22Rv1 (cell line): ENCODE measurements around the gene QSOX2.

Experiments
- H3K27ac ChIP-seq: fragments of 450-650 bp; 2 replicates; pipeline ENCODE4 v1.5.1; 2017
- ZFX ChIP-seq: fragments of 450-650 bp; IDR thresholded peaks from 2 replicates; pipeline ENCODE4 v1.6.1; 2017; ENCODE audit warnings: antibody characterized with exemption, borderline replicate concordance
- TF ChIP-seq, protein P1 (sequence below): fragments of 450-650 bp; IDR thresholded peaks from 2 replicates; pipeline ENCODE4 v1.5.1; 2017; ENCODE audit warnings: mild to moderate bottlenecking

Gene QSOX2

DNA sequence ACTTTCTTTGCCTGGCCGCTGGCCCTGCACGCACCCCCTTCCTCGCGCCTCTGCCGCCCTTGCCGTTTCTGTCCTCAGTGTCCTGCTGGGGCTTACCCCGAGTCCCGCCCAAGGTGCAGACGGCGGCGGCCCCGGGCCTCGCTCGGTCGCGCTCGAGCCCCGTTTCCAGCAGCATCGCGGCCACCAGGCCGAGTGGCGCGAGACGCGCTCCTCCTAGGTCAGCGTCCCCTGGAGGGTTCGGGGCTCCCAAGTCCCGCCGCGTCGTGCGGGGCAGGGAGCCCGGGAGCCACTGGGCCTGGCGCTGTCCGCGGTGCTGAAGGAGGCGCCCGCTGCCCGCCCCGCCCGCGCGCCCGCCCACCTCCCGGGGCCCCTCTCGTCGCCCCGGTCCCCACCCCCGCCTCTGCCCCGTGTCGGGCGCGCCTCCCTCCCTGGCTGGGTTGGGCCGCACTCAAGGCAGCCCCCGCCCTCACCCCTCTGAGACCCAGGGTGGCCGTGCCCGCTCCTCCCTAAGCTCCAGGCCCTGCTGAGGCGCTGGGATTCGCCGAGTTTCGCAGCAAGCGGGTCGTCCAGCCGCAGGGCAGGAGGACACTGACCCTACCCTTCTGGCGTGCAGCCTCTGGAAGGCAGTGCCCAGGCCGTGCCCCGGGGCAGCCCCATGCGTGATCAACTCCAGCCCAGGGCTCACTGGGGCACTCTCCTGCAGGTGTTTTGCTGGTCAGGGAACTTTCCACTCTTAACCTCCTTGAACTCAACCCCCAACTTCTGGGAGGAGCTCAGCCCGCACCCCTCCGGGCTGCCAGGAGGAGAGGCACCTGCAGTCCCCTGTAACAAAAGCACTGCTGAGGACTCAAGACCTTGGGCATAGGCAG lies 40.5 kb downstream of the QSOX2 start, which contains the start of gene LHX3:
LHX3 (minus strand) TSS at position 291 of the 869 bp plus-strand sequence; CDS start at position 175, 116 bp downstream.
- no peak for TF ChIP-seq ZFX
- H3K27ac ChIP-seq, result no peak within 1 kb of the TSS

DNA sequence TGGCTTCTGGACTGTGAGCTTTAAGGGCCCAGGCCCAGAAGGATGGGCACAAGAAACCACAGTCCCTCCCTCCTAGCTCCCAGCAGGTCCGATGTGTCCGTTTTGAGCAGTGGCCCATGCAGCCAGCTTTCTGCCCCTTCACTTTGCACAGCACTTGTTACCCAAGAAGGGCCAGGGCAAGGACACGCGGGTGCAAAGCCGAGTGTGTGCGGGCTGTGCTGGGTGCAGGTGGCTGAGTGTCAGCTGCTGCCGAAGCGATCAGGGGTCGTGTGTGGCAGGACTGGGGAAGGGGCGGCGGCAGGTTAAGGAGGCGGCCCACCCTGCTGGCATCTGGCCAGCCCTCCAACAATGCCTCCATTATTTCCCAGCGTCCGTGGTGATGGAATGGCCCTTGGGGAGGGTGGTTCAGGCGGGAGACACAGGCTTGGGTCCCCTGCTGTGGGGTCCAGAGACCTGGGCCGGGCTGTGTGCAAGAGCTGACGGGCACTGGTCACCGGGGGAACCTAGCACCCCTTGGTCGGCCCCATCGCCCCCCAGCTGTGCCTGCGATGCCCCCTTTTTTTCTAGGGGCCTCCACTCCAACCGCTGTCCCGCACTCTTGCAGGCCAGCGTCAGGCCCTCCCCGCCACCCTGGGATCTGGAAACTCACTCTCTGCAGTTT lies 41.3 kb downstream of the QSOX2 start:
- no peak for TF ChIP-seq ZFX
- TF ChIP-seq, protein P1, sequence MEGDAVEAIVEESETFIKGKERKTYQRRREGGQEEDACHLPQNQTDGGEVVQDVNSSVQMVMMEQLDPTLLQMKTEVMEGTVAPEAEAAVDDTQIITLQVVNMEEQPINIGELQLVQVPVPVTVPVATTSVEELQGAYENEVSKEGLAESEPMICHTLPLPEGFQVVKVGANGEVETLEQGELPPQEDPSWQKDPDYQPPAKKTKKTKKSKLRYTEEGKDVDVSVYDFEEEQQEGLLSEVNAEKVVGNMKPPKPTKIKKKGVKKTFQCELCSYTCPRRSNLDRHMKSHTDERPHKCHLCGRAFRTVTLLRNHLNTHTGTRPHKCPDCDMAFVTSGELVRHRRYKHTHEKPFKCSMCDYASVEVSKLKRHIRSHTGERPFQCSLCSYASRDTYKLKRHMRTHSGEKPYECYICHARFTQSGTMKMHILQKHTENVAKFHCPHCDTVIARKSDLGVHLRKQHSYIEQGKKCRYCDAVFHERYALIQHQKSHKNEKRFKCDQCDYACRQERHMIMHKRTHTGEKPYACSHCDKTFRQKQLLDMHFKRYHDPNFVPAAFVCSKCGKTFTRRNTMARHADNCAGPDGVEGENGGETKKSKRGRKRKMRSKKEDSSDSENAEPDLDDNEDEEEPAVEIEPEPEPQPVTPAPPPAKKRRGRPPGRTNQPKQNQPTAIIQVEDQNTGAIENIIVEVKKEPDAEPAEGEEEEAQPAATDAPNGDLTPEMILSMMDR, result no peak
- no peak overlapping the region for H3K27ac ChIP-seq

DNA sequence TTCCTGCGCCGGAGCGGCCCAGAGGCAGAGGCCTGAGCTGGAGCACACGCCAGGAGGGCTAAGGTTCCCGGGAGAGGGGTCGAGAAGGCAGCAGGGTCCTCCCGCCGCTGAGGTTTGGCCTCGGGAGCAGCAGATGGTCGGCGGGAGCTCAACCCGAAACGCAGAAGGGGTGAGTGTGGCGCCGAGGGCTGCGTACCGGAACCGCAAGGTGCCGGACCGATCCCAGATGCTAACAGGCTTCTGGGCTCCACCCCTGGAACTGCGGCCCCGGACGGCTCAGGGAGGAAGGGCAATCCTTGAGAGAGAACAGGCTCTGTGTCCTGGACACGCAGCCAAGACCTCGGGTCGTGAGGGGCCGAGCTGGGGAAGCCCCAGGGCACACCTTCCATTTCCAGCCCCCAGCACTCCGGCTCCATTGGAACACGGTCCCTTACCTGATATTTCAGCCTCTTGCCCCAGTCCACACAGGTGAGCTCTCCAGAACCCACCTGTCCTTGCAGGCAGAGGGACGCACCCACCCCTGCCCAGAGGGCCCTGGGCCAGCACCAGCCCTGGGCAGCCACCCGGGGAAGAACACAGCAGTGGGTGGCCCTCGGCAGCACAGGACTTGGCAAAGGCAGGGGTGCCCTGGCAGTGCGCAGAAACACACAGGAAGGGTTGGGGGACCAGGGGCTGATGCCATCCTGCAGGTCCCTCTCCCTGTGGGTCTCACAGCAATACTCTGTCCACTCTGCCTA lies 42.0 kb downstream of the QSOX2 start:
- no peak overlapping the region for H3K27ac ChIP-seq

DNA sequence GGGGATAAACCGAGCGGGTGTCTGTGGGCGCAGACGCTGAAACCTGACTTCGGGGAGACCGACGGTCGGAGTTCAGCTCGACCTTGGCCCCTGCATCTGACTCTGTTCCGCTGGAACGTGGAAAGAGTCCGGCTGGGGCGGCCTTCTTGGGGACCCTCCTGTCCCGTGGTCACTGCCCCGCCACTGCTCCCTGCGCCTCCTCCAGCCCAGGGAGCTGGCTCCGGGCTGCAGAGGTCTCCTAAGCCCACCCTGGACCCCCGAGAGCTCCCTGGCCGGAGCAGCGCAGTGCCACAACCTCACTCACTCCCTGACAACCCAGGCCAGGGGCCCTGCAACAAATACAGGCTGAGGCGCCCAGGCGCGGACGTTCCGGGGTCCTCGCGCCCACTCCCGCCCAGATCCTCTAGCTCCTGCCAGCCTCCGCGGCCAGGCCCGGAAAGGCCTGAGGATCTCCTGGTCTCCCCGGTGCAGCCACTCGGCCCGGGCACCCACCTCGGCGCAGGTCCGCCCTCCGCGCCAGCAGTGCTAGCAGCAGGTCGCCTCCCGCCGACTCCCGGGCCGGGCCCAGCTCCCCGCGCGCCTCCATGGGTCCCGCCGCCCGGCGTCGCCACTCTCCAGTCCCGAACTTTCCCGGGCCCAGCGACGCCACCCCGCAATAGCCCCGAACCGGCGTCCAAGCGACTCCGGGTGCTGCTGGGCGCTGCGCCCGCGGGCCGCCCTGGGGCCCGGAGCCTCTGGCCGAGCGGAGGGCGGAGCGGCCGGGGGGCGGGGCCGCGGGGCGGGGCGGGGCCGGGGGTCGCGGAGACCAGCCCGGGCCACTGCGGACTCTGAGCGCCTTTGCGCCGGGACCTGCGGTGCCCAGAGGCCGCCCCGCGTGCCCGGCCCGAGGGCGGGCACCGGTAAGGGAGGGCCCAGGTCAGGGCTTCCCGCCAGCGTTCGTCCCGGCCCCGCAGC lies 42.9 kb downstream of the QSOX2 start:
- H3K27ac ChIP-seq, result no peak overlapping the region
- no peak for TF ChIP-seq ZFX
- TF ChIP-seq, protein P1, result no peak

More for the DNA sequence above, 42.0 kb downstream of the QSOX2 start:
- no peak for TF ChIP-seq ZFX
- TF ChIP-seq, protein P1, result no peak

DNA sequence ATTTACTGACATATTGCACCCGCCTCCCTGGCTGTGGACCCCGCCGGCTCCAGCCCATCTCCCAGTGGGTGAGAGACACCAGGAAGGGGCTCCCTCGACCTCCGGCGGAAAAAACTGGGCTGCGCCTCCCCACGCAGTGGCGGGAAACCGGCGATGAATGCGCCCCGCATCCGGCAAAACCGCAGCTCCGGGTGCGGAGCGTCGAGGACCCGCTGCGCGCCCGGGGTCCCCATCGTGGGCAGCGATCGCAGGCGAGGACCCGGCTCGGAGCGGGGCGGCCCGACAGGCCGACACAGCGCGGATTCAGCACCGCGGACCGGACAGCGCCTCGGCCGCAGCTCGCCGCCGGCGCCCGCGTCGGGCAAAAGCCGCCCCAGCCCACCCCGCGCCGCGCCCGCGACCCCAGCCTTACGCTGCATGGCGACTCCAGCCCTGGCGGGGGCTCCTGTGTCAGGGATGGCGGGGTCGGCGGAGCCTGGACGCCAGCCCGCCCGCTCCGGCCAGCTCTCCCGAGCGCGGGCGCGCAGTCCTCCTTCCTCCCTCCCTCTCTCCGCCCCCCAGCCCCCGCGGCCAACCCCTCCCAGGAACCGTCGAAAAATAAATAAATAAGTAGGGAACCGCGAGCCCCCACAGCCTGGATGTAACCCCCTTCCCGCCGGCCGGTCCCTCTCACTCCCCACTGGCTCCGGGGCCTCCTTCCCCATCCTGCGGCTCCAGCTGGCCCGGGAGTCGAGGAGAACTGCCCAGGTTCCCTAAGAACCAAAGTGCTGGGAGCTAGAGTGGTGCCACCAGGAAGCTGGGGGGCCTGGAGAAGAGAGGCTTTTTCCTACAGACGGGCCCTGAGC lies 43.8 kb downstream of the QSOX2 start:
- H3K27ac ChIP-seq, result no peak overlapping the region

DNA sequence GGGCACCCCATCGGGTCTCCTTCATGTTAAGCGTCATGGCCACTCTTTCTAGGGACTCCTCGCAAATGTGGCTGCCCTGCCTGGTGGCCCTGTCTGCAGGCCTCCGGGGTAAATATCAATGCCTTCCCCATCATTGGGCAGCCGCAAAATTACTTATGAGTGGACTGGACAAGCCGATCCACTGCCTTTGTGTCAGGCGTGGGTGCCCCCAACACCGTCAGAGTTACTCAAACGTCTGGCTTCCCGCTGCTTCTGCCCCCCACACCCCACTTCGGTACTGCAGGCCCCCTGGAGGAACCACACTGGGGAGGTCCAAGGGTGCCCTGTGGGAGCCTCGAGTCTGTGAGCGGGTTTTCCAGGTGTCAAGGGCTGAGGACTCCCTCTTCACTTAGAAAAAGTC lies 44.4 kb downstream of the QSOX2 start:
- no peak overlapping the region for H3K27ac ChIP-seq
- TF ChIP-seq, protein P1, result no peak

More for the DNA sequence above, 43.8 kb downstream of the QSOX2 start:
- TF ChIP-seq, protein P1, result no peak
